Measurements from ENCODE around the gene ZNF277. TPM values are rescaled to one million over a fixed set of nuclear protein-coding genes. Genes with fewer than 3 reads are reported as not detected.

Gene ZNF277
- total RNA-seq, 1 experiment from 2014 or later = 21.3 TPM

DNA sequence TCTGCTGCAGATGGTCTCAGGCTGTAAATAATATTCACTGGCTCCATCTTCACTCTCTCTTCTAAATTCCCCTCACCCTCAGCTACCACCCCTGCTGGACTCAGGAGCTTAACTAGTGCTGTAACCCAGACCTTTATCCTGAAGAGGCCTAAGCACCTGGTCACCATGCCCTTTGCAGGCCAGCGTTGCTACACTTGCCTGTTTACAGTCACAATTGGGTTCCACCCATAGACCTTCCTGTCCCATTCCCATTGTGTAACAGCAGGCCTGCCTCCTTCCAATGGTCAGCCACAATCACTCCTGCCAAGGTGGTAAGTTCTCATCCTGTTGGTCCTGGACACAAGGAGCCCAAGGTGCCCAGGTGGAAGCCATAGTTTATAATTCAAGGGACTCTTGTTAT lies 157.9 kb downstream of the ZNF277 start:
- ATAC-seq = no peak
- no peaks in the 10 kb centered on the region for H3K36me3 ChIP-seq (ENCODE audit: control insufficient read depth in 1 of 2, insufficient read depth in 2 of 2, low read length in 2 of 2)

More for the DNA sequence above, 157.9 kb downstream of the ZNF277 start:
- TF ChIP-seq POLR2A (IDR thresholded peaks at IDR 0.05; ENCODE audit: borderline replicate concordance, extremely low read depth, insufficient read depth, insufficient read length) (no peak), POLR2AphosphoS5 (IDR thresholded peaks at IDR 0.05; ENCODE audit: low read depth, low read length) (no peak), EGR1 (IDR thresholded peaks at IDR 0.05; ENCODE audit: low read depth) (no peak), EZH2phosphoT487 (IDR thresholded peaks at IDR 0.05; ENCODE audit: borderline replicate concordance) (no peak), SRF (IDR thresholded peaks at IDR 0.05; ENCODE audit: low read depth) (no peak), EZH2 (IDR thresholded peaks at IDR 0.05) (no peak), YY1 (IDR thresholded peaks at IDR 0.05; ENCODE audit: extremely low read depth, insufficient replicate concordance, low read depth, low read length) (no peak), ELF1 (IDR thresholded peaks at IDR 0.05; ENCODE audit: borderline replicate concordance, low read depth) (no peak), SIN3A (IDR thresholded peaks at IDR 0.05; ENCODE audit: low read depth) (no peak), CBX3 (IDR thresholded peaks at IDR 0.05; ENCODE audit: low read depth) (no peak)
- TF ChIP-seq, protein P1, sequence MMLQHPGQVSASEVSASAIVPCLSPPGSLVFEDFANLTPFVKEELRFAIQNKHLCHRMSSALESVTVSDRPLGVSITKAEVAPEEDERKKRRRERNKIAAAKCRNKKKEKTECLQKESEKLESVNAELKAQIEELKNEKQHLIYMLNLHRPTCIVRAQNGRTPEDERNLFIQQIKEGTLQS (IDR thresholded peaks at IDR 0.05) = no peak
- TF ChIP-seq, protein P2, sequence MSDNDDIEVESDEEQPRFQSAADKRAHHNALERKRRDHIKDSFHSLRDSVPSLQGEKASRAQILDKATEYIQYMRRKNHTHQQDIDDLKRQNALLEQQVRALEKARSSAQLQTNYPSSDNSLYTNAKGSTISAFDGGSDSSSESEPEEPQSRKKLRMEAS (IDR thresholded peaks at IDR 0.05) = no peak
- TF ChIP-seq, protein P3, sequence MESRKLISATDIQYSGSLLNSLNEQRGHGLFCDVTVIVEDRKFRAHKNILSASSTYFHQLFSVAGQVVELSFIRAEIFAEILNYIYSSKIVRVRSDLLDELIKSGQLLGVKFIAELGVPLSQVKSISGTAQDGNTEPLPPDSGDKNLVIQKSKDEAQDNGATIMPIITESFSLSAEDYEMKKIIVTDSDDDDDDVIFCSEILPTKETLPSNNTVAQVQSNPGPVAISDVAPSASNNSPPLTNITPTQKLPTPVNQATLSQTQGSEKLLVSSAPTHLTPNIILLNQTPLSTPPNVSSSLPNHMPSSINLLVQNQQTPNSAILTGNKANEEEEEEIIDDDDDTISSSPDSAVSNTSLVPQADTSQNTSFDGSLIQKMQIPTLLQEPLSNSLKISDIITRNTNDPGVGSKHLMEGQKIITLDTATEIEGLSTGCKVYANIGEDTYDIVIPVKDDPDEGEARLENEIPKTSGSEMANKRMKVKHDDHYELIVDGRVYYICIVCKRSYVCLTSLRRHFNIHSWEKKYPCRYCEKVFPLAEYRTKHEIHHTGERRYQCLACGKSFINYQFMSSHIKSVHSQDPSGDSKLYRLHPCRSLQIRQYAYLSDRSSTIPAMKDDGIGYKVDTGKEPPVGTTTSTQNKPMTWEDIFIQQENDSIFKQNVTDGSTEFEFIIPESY (IDR thresholded peaks at IDR 0.05; ENCODE audit: extremely low read depth, insufficient replicate concordance, low read length) = no peak
- no peaks in the 10 kb centered on the region for H3K79me2 ChIP-seq (ENCODE audit: insufficient read depth, low read length)
- no peak overlapping the region for H3K27ac ChIP-seq (ENCODE audit: low read depth, low read length)
- H4K20me1 ChIP-seq (ENCODE audit: insufficient read depth) = no peaks in the 10 kb centered on the region
- no peak overlapping the region for H2AFZ ChIP-seq (ENCODE audit: low read depth, low read length, poor library complexity, severe bottlenecking)
- DNase-seq (ENCODE audit: low read depth, low spot score) = no peak
- RAD21 ChIA-PET (ENCODE audit: low non-redundant PET in 1 of 2, low total read pairs in 2 of 2, uncharacterized antibody in 2 of 2, unreplicated experiment in 2 of 2) = no interaction called here
- BruUV-seq (replicated peaks) = no TSS peak
- no peak overlapping the region for H3K4me3 ChIP-seq (replicated peaks in 1 of 2; ENCODE audit: low read depth in 1 of 2, low read length in 2 of 2)
- H3K9ac ChIP-seq (ENCODE audit: low read length) = no peak overlapping the region
- H3K27me3 ChIP-seq (ENCODE audit: insufficient read depth, low read length) = no peaks in the 10 kb centered on the region
- no peaks in the 10 kb centered on the region for H3K9me3 ChIP-seq (ENCODE audit: control insufficient read depth in 1 of 2, insufficient read depth in 1 of 2, low read depth in 1 of 2, low read length in 2 of 2)
- H3K4me2 ChIP-seq (ENCODE audit: low read length) = no peak overlapping the region
- H3K4me1 ChIP-seq (ENCODE audit: control insufficient read depth in 1 of 2, insufficient read depth in 2 of 2, low read length in 2 of 2) = no peaks in the 10 kb centered on the region
- POLR2A ChIA-PET = no interaction called here
- no peaks in the 10 kb centered on the region for H3K9me2 ChIP-seq (ENCODE audit: insufficient read depth)
- intact Hi-C loops (cut with micrococcal nuclease) = no loop called here
- CTCF ChIA-PET = no interaction called here

Measured in HCT116 (cell line).